WTC11 (cell line): ENCODE data around the gene PITPNM2. TPM values are rescaled to one million over a fixed set of nuclear protein-coding genes. Genes with fewer than 3 reads are reported as not detected.
A peak's percentile ranks its signal among the peaks of the same experiment; 100 is the strongest.

Experiments used
- ATAC-seq: fragments of 200-7000 bp; cut with Tn5 transposase; 2 replicates; pipeline ENCODE4 v1.10.0; 2021; ENCODE audit warnings: mild to moderate bottlenecking, moderate library complexity
- CTCF ChIA-PET: fragments of 300-600 bp; sonication (Branson Sonifier 250); formaldehyde crosslinking; loops from one replicate; lab custom pipeline; 2021; ENCODE audit warnings: antibody characterized with exemption; lab: Charles Lee
- POLR2A ChIA-PET: fragments of 350-600 bp; sonication (Branson Sonifier 250); formaldehyde crosslinking; loops from one replicate; lab custom pipeline; 2021; ENCODE audit warnings: antibody characterized with exemption; lab: Charles Lee
- DNase-seq: peaks from one replicate; pipeline ENCODE4 v3.0.0; 2021; ENCODE audit warnings: low spot score
- H3K27ac Mint-ChIP-seq: 2 replicates; pipeline ENCODE4 v1.8.0; 2021; ENCODE audit warnings: mixed read lengths
- H3K27me3 Mint-ChIP-seq: 2 replicates; pipeline ENCODE4 v1.8.0; 2021; ENCODE audit warnings: low read depth, mild to moderate bottlenecking, moderate library complexity, mixed read lengths
- H3K36me3 Mint-ChIP-seq: 2 replicates; pipeline ENCODE4 v1.8.0; 2021; ENCODE audit warnings: mixed read lengths
- H3K4me1 Mint-ChIP-seq: 2 replicates; pipeline ENCODE4 v1.8.0; 2022; ENCODE audit warnings: mixed read lengths
- H3K4me3 Mint-ChIP-seq: 2 replicates; pipeline ENCODE4 v1.8.0; 2021; ENCODE audit warnings: mild to moderate bottlenecking, moderate library complexity, mixed read lengths
- H3K9me3 Mint-ChIP-seq: 2 replicates; pipeline ENCODE4 v1.8.0; 2021; ENCODE audit warnings: mixed read lengths
- AFF4 ChIP-seq: sonication (generic); formaldehyde crosslinking; IDR thresholded peaks from 2 replicates; pipeline ENCODE4 v1.8.1; 2023; ENCODE audit warnings: mild to moderate bottlenecking, missing genetic modification reagents, borderline replicate concordance
- ATF1 ChIP-seq: sonication (generic); formaldehyde crosslinking; IDR thresholded peaks from 2 replicates; pipeline ENCODE4 v1.8.1; 2023; ENCODE audit warnings: mild to moderate bottlenecking, moderate library complexity, missing genetic modification reagents
- CREM ChIP-seq: sonication (generic); formaldehyde crosslinking; IDR thresholded peaks from 2 replicates; pipeline ENCODE4 v1.8.1; 2022; ENCODE audit warnings: mild to moderate bottlenecking, missing genetic modification reagents, moderate library complexity
- ELF4 ChIP-seq: sonication (generic); formaldehyde crosslinking; IDR thresholded peaks from 2 replicates; pipeline ENCODE4 v1.8.1; 2022; ENCODE audit warnings: low read depth, mild to moderate bottlenecking, moderate library complexity, missing genetic modification reagents
- EMX1 ChIP-seq: fragments of 250-450 bp; sonication (Bioruptor Pico); IDR thresholded peaks from 2 replicates; pipeline ENCODE4 v1.8.0; 2021; ENCODE audit warnings: mild to moderate bottlenecking
- FOXK1 ChIP-seq: sonication (generic); formaldehyde crosslinking; IDR thresholded peaks from 2 replicates; pipeline ENCODE4 v1.8.0; 2022; ENCODE audit warnings: mild to moderate bottlenecking, moderate library complexity, missing genetic modification reagents
- FOXP1 ChIP-seq: sonication (generic); formaldehyde crosslinking; IDR thresholded peaks from 2 replicates; pipeline ENCODE4 v1.8.0; 2022; ENCODE audit warnings: missing genetic modification reagents, mild to moderate bottlenecking, moderate library complexity, borderline replicate concordance
- GRHL2 ChIP-seq: fragments of 250-450 bp; sonication (Bioruptor Pico); IDR thresholded peaks from 2 replicates; pipeline ENCODE4 v1.8.0; 2022; ENCODE audit warnings: mild to moderate bottlenecking, moderate library complexity; ENCODE audit not compliant: insufficient replicate concordance, severe bottlenecking
- MLX ChIP-seq: sonication (generic); formaldehyde crosslinking; IDR thresholded peaks from 2 replicates; pipeline ENCODE4 v1.8.1; 2023; ENCODE audit warnings: mild to moderate bottlenecking, missing genetic modification reagents, moderate library complexity
- RELA ChIP-seq: sonication (generic); formaldehyde crosslinking; IDR thresholded peaks from 2 replicates; pipeline ENCODE4 v1.8.1; 2022; ENCODE audit warnings: missing genetic modification reagents, mild to moderate bottlenecking, borderline replicate concordance
- total RNA-seq: library from RNA; stranded (reverse); gene quantifications from 3 replicates; pipeline ENCODE4 v1.2.3, GENCODE V29; 2021
- TF ChIP-seq, protein P1 (sequence below): sonication (generic); formaldehyde crosslinking; conservative IDR thresholded peaks from 2 replicates; pipeline ENCODE4 v1.8.1; 2023; ENCODE audit warnings: mild to moderate bottlenecking, low read depth, missing genetic modification reagents, moderate library complexity
- TF ChIP-seq, protein P2 (sequence below): fragments of 250-450 bp; sonication (Bioruptor Pico); conservative IDR thresholded peaks from 2 replicates; pipeline ENCODE4 v1.9.0; 2021; ENCODE audit warnings: mild to moderate bottlenecking
- TF ChIP-seq, protein P3 (sequence below): fragments of 250-450 bp; sonication (Bioruptor Pico); IDR thresholded peaks from 2 replicates; pipeline ENCODE4 v1.8.0; 2021; ENCODE audit warnings: mild to moderate bottlenecking
- TF ChIP-seq, protein P4 (sequence below): sonication (generic); formaldehyde crosslinking; IDR thresholded peaks from 2 replicates; pipeline ENCODE4 v1.8.0; 2022; ENCODE audit warnings: mild to moderate bottlenecking, missing genetic modification reagents

Gene PITPNM2
- total RNA-seq, 1 experiment from 2014 or later, result 8.2 TPM

- TF ChIP-seq, protein P1, sequence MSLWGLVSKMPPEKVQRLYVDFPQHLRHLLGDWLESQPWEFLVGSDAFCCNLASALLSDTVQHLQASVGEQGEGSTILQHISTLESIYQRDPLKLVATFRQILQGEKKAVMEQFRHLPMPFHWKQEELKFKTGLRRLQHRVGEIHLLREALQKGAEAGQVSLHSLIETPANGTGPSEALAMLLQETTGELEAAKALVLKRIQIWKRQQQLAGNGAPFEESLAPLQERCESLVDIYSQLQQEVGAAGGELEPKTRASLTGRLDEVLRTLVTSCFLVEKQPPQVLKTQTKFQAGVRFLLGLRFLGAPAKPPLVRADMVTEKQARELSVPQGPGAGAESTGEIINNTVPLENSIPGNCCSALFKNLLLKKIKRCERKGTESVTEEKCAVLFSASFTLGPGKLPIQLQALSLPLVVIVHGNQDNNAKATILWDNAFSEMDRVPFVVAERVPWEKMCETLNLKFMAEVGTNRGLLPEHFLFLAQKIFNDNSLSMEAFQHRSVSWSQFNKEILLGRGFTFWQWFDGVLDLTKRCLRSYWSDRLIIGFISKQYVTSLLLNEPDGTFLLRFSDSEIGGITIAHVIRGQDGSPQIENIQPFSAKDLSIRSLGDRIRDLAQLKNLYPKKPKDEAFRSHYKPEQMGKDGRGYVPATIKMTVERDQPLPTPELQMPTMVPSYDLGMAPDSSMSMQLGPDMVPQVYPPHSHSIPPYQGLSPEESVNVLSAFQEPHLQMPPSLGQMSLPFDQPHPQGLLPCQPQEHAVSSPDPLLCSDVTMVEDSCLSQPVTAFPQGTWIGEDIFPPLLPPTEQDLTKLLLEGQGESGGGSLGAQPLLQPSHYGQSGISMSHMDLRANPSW (CRISPR knock-in tag), result no peak
- TF ChIP-seq GRHL2 (CRISPR knock-in tag), result no peak
These were observed 47.9 kb downstream of the PITPNM2 start (continued) for GRCh38 chr12:123102781-123103503.

GRCh38 chr12:123102366-123102765 lies 48.5 kb downstream of the PITPNM2 start:
- peaks cover 64% of the 10 kb centered on the region for H3K4me1 Mint-ChIP-seq
- H3K27ac Mint-ChIP-seq, result no peak overlapping the region
- ATAC-seq, result peak; percentile 11; the same call in 1 of the 2 replicates
- H3K9me3 Mint-ChIP-seq, result no peaks in the 10 kb centered on the region
- no peak overlapping the region for H3K4me3 Mint-ChIP-seq
- DNase-seq, result no peak
- no peaks in the 10 kb centered on the region; the same call in 1 of the 2 replicates for H3K27me3 Mint-ChIP-seq
- CTCF ChIA-PET, result interaction anchor here (1.2 kb wide), 1 partner anchor 308 kb away, joined by 3 read pairs; no protein-coding TSS in a partner anchor
- POLR2A ChIA-PET, result interaction anchor here (0.9 kb wide), 1 partner anchor 19 kb away, joined by 3 read pairs; no protein-coding TSS in a partner anchor
- H3K36me3 Mint-ChIP-seq, result no peaks in the 10 kb centered on the region
- no peak for TF ChIP-seq EMX1 (CRISPR knock-in tag)
- TF ChIP-seq RELA (CRISPR knock-in tag), result no peak
- no peak for TF ChIP-seq AFF4
- TF ChIP-seq, protein P2, sequence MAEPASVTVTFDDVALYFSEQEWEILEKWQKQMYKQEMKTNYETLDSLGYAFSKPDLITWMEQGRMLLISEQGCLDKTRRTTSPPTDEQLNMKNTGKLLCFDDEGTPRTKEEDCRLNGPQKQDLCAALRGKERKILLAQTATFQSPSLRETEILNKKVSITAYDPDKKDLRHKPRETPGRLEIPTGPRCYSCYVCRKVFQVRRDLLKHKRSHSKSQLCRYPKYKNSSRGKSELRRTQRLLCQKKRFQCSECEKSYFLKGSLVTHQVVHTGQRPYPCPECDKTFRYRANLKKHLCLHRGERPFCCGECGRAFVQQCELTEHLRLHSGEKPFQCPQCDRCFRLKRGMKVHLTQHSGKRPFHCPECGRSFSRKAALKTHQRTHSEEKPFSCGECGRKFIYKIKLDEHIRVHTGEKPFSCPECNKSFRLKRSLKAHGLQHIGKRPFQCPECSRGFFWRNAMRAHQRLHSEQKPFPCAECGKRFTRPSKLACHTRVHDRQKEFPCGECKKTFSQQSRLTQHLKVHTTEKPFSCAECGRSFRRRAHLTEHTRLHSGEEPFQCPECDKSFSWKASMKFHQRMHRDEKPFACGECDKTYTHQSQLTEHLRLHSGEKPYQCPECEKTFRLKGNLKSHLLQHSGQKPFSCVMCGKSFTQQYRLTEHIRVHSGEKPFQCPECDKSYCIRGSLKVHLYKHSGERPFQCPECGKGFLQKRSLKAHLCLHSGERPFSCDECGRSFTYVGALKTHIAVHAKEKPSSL (CRISPR knock-in tag), result no peak
- TF ChIP-seq MLX (CRISPR knock-in tag), result no peak
- no peak for TF ChIP-seq ELF4 (CRISPR knock-in tag)
- TF ChIP-seq, protein P1 (CRISPR knock-in tag), result no peak
- TF ChIP-seq, protein P3, sequence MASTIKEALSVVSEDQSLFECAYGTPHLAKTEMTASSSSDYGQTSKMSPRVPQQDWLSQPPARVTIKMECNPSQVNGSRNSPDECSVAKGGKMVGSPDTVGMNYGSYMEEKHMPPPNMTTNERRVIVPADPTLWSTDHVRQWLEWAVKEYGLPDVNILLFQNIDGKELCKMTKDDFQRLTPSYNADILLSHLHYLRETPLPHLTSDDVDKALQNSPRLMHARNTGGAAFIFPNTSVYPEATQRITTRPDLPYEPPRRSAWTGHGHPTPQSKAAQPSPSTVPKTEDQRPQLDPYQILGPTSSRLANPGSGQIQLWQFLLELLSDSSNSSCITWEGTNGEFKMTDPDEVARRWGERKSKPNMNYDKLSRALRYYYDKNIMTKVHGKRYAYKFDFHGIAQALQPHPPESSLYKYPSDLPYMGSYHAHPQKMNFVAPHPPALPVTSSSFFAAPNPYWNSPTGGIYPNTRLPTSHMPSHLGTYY (CRISPR knock-in tag), result no peak
- TF ChIP-seq, protein P4, sequence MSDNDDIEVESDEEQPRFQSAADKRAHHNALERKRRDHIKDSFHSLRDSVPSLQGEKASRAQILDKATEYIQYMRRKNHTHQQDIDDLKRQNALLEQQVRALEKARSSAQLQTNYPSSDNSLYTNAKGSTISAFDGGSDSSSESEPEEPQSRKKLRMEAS (CRISPR knock-in tag), result no peak
- TF ChIP-seq ATF1 (CRISPR knock-in tag), result no peak
- TF ChIP-seq FOXK1 (CRISPR knock-in tag), result no peak
- no peak for TF ChIP-seq CREM
- no peak for TF ChIP-seq FOXP1
